Nephron (organoid): Measurements from ENCODE around the gene ASTL.

Source experiments
- H3K27ac Mint-ChIP-seq, 3 experiments: 2 replicates each; pipeline ENCODE4 v1.8.0; 2020; ENCODE audit warnings: mixed read lengths in 3 of 3, mild to moderate bottlenecking in 2 of 3, moderate library complexity in 1 of 3
- H3K27me3 Mint-ChIP-seq: 2 replicates; pipeline ENCODE4 v1.8.0; 2021; ENCODE audit warnings: low read depth, mild to moderate bottlenecking, moderate library complexity, mixed read lengths
- H3K36me3 Mint-ChIP-seq: 2 replicates; pipeline ENCODE4 v1.8.0; 2020; ENCODE audit warnings: low read depth, mixed read lengths
- H3K4me1 Mint-ChIP-seq: 2 replicates; pipeline ENCODE4 v1.8.0; 2020; ENCODE audit warnings: mixed read lengths
- H3K4me3 Mint-ChIP-seq, 3 experiments: 2 replicates each; pipeline ENCODE4 v1.8.0; 2020; ENCODE audit warnings: mild to moderate bottlenecking in 3 of 3, mixed read lengths in 3 of 3, moderate library complexity in 2 of 3
- H3K9me3 Mint-ChIP-seq: 2 replicates; pipeline ENCODE4 v1.8.0; 2020; ENCODE audit warnings: mixed read lengths
- TF ChIP-seq, protein P1 (sequence below), 3 experiments: fragments of 200-600 bp; sonication (generic); IDR thresholded peaks; one replicate each; pipeline ENCODE4 v1.5.0; 2021; ENCODE audit warnings: antibody characterized with exemption in 3 of 3; ENCODE audit not compliant: unreplicated experiment in 3 of 3

ASTL gene

GRCh38 chr2:96171831-96172230 lies 33.5 kb upstream of the ASTL start:
- Mint-ChIP-seq H3K36me3 (no peaks in the 10 kb centered on the region), H3K27me3 (peaks cover 3% of the 10 kb centered on the region), H3K27ac (no peak overlapping the region), H3K4me1 (peaks cover 8% of the 10 kb centered on the region), H3K4me3 (no peak overlapping the region), H3K9me3 (peaks cover 3% of the 10 kb centered on the region)
- TF ChIP-seq, protein P1, sequence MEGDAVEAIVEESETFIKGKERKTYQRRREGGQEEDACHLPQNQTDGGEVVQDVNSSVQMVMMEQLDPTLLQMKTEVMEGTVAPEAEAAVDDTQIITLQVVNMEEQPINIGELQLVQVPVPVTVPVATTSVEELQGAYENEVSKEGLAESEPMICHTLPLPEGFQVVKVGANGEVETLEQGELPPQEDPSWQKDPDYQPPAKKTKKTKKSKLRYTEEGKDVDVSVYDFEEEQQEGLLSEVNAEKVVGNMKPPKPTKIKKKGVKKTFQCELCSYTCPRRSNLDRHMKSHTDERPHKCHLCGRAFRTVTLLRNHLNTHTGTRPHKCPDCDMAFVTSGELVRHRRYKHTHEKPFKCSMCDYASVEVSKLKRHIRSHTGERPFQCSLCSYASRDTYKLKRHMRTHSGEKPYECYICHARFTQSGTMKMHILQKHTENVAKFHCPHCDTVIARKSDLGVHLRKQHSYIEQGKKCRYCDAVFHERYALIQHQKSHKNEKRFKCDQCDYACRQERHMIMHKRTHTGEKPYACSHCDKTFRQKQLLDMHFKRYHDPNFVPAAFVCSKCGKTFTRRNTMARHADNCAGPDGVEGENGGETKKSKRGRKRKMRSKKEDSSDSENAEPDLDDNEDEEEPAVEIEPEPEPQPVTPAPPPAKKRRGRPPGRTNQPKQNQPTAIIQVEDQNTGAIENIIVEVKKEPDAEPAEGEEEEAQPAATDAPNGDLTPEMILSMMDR (IDR thresholded peaks at IDR 0.05; ENCODE audit: unreplicated experiment in 3 of 3): no peak

DNA sequence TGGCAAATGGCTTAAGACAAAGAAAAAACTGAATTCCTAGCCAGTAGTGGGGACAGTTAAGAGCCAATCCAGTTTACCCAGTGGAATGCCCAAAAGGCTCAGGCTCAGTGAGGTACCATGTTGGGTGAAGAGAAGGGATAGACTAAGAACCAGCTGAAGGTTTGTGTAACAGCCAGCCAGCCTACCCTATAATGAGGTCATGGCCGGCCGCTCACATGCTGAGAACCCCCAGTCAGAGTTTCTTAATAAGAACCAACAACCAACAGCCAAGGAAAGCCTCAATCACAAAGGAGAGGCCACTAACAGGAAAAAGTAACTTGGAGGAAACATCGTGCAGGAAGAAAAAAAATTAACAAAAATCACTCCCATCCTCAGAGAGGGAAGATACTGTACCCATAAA lies 32.3 kb upstream of the ASTL start:
- no peak overlapping the region for H3K27ac Mint-ChIP-seq
- H3K9me3 Mint-ChIP-seq: peaks cover 3% of the 10 kb centered on the region
- H3K4me1 Mint-ChIP-seq: peaks cover 5% of the 10 kb centered on the region
- no peaks in the 10 kb centered on the region for H3K36me3 Mint-ChIP-seq
- peaks cover 3% of the 10 kb centered on the region for H3K27me3 Mint-ChIP-seq
- TF ChIP-seq, protein P1 (IDR thresholded peaks at IDR 0.05; ENCODE audit: unreplicated experiment in 3 of 3): no peak
- no peak overlapping the region for H3K4me3 Mint-ChIP-seq

GRCh38 chr2:96169868-96170507 lies 31.7 kb upstream of the ASTL start:
- H3K4me3 Mint-ChIP-seq: no peak overlapping the region
- H3K4me1 Mint-ChIP-seq: peaks cover 6% of the 10 kb centered on the region
- H3K27me3 Mint-ChIP-seq: peaks cover 3% of the 10 kb centered on the region
- H3K27ac Mint-ChIP-seq: no peak overlapping the region
- no peaks in the 10 kb centered on the region for H3K36me3 Mint-ChIP-seq
- H3K9me3 Mint-ChIP-seq: peaks cover 3% of the 10 kb centered on the region
- TF ChIP-seq, protein P1 (IDR thresholded peaks at IDR 0.05; ENCODE audit: unreplicated experiment in 3 of 3): no peak

- TF ChIP-seq, protein P1 (IDR thresholded peaks at IDR 0.05; ENCODE audit: unreplicated experiment in 3 of 3): no peak
- Mint-ChIP-seq H3K27ac (peak overlapping the region in 1 of 3 experiments; percentile 29), H3K4me3 (no peak overlapping the region), H3K27me3 (peaks cover 6% of the 10 kb centered on the region), H3K36me3 (no peaks in the 10 kb centered on the region), H3K4me1 (peaks cover 26% of the 10 kb centered on the region), H3K9me3 (peaks cover 3% of the 10 kb centered on the region)
Measured at GRCh38 chr2:96167407-96168013, 29.2 kb upstream of the ASTL start.

DNA sequence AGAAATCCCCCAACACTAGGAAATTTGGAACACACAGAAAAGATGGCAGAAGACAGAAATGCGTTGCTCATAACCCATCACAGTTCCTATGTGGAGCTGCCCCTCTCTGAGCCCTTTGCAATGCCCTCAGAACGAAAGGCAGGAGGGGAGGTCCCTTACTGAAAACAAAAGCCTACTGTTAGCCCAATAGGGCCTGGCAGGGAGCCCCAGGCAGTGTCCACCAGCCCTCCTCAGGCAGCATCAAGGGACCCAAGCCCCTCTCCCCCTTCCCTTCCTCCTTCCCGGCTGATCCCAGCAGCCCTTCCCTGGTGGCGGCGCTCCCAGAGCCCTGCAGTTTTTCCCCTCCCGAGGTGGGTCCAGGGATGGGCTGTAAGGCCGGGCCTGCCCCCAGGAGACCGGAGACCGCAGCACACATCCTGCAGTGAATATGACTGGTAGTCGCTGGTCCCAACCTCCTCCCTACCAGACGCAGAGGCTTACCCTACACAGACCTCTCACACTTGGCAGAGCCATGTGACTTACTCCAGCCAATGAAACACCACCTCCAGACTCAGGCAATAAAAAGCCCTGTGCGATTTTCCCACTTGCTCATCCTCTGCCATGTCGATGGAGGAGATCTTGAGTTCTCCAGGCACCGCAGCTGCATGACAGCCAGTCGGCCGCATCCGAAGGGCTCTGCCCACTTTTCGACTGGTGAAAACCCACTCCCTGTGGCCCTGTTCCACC lies 26.3 kb upstream of the ASTL start:
- peak overlapping the region; percentile 86 to 92 (median 89) for H3K27ac Mint-ChIP-seq
- TF ChIP-seq, protein P1 (IDR thresholded peaks at IDR 0.05; ENCODE audit: unreplicated experiment in 3 of 3): no peak
- H3K27me3 Mint-ChIP-seq: peaks cover 4% of the 10 kb centered on the region
- peaks cover 35% of the 10 kb centered on the region for H3K4me1 Mint-ChIP-seq
- peaks cover 7% of the 10 kb centered on the region for H3K9me3 Mint-ChIP-seq
- H3K36me3 Mint-ChIP-seq: no peaks in the 10 kb centered on the region
- peak overlapping the region in 2 of 3 experiments; percentile 13 to 40 for H3K4me3 Mint-ChIP-seq
